GM18951 (cell line): Measurements from ENCODE around the gene F10.

ENCODE experiments used
- POLR2A ChIP-seq: IDR thresholded peaks from 4 replicates; pipeline ENCODE4 v1.6.1; 2011; ENCODE audit warnings: mild to moderate bottlenecking; ENCODE audit not compliant: insufficient read length, insufficient read depth; ENCODE audit errors: extremely low read depth
- in situ Hi-C: fragments of 300-500 bp; cut with MboI; formaldehyde crosslinking; loops from one replicate; pipeline ENCODE4 v1.12.0; 2022; ENCODE audit warnings: low sequenced_read_pairs, mixed read lengths, inconsistent platforms; ENCODE audit not compliant: unreplicated experiment

Gene F10

DNA sequence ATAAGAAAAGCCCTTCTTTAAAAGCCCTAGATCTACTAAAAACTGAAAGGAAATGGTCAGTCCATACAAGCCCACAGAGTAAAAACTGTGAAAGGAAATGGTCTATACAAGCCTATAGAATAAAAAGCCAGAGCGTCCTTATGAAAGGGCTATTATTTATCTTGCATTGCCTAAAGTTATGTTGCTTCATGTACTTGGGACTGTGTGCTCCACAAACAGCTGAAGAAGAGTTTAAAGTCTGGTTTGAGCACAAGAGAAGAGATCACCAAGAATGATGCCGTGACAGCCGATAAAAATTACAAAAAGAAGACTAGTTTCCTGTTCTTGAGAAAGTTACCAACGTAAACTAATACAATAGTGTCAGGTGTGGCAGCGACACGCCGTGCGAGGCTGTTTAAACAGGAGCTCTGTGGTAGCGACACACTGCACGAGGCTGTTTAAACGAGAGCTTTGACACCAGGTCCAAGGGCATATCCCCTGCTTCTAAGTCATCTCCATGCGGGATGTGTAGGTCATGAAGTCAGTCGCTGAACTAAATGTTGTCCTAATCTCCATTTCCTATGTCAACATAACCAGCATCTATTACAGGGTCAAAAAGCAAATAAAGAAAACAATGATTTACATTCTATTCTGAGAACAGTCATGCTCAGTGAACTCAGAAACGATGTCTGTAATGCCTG, 61.0 kb downstream of the F10 start:
- in situ Hi-C loops = no loop called here
- no peak for TF ChIP-seq POLR2A

GRCh38 chr13:113184568-113185440, 62.2 kb downstream of the F10 start:
- in situ Hi-C loops = no loop called here
- no peak for TF ChIP-seq POLR2A

DNA sequence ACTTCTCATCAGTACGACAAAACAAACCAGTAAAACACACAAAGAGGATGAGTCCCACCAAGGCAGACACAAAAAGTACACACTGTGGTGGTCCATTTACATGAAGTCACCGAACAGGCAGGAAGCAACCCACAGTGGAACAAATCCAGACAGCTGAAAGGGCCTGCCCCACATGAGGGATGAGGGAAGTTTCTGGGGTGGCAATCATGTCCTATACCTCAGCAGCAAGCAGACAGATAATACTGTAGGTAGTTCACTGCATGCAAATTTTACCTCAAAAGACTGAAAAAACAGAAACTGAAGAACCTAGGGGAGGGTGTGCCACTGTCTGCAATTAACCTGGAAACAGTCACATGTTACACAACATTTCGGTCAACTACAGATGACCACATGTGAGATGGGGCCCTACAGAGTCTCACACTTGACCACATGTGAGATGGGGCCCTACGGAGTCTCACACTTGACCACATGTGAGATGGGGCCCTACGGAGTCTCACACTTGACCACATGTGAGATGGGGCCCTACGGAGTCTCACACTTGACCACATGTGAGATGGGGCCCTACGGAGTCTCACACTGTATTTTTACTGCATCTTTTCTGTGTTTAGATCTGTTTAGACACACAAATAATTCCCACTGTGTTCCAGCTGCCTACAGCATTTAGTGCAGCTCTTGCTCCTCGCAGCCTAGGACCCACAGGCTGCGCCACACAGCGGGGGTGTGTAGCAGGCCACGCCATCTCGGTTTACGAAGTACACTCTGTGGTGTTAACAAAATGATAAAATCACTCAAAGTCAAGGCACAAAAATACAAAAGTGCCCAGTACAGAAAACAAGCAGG, 63.7 kb downstream of the F10 start:
- in situ Hi-C loops = no loop called here
- no peak for TF ChIP-seq POLR2A

DNA sequence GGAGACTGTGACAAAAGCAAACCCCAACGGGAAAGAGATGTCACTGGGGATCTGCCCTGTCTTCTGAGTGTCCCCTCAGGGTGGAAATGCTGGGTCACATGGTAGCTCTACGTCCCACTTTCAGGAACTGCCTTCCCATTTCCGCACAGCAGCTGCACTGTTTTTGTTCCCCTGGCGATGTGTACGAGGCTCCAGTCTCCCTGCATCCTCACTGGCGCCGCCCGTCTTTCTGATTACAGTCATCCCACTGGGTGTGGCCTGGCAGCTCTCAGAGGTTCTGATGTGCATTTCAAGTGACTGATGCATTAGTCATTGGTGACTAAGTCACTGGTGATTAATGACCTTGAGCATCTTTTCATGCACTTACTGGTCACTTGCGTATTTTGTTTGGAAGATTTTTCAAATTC, 64.7 kb downstream of the F10 start:
- no peak for TF ChIP-seq POLR2A
- in situ Hi-C loops = no loop called here

- TF ChIP-seq POLR2A = no peak
- in situ Hi-C loops = no loop called here
Observed at GRCh38 chr13:113187883-113188665, 65.5 kb downstream of the F10 start.

GRCh38 chr13:113190181-113190580, 67.6 kb downstream of the F10 start:
- in situ Hi-C loops = no loop called here
- TF ChIP-seq POLR2A = no peak

GRCh38 chr13:113192279-113192678, 69.7 kb downstream of the F10 start:
- no peak for TF ChIP-seq POLR2A
- in situ Hi-C loops = no loop called here

GRCh38 chr13:113192902-113193301, 70.3 kb downstream of the F10 start:
- TF ChIP-seq POLR2A = no peak
- in situ Hi-C loops = no loop called here

- in situ Hi-C loops = no loop called here
- no peak for TF ChIP-seq POLR2A
Observed at GRCh38 chr13:113195360-113195759, 72.8 kb downstream of the F10 start.

GRCh38 chr13:113196970-113197737, 74.6 kb downstream of the F10 start:
- in situ Hi-C loops = no loop called here
- TF ChIP-seq POLR2A = no peak
